Lung (tissue), 12 donors: ENCODE measurements around the gene MAP3K7. TPM values are rescaled to one million over a fixed set of nuclear protein-coding genes. Genes with fewer than 3 reads are reported as not detected.

Experiments used
- ATAC-seq: fragments of 200-7000 bp; cut with Tn5 transposase; one replicate; pipeline ENCODE4 v1.9.1; 2020; ENCODE audit warnings: moderate number of reproducible peaks; ENCODE audit not compliant: insufficient read depth, low FRiP score
- DNase-seq, 3 donors: peaks; one replicate each; pipeline ENCODE4 v3.0.0-alpha.2; 2013 to 2017
- H3K27ac ChIP-seq, 2 donors: one replicate each; pipeline ENCODE4 v1.5.1; 2013; ENCODE audit warnings: mild to moderate bottlenecking in 2 of 2, moderate library complexity in 2 of 2, control low read depth in 1 of 2, inconsistent platforms in 1 of 2, low read depth in 1 of 2, low read length in 1 of 2
- H3K27me3 ChIP-seq, 3 donors: one replicate each; pipeline ENCODE4 v1.5.1; 2013; ENCODE audit warnings: low read length in 2 of 3; ENCODE audit not compliant: control insufficient read depth in 3 of 3, insufficient read depth in 3 of 3
- H3K36me3 ChIP-seq, 4 donors: one replicate each; pipeline ENCODE4 v1.5.1; 2013; ENCODE audit warnings: low read length in 4 of 4, mild to moderate bottlenecking in 1 of 4, moderate library complexity in 1 of 4; ENCODE audit not compliant: control insufficient read depth in 4 of 4, insufficient read depth in 4 of 4
- H3K4me1 ChIP-seq, 5 donors: one replicate each; pipeline ENCODE4 v1.5.1; 2013; ENCODE audit warnings: low read length in 5 of 5, mild to moderate bottlenecking in 2 of 5, moderate library complexity in 1 of 5; ENCODE audit not compliant: control insufficient read depth in 5 of 5, insufficient read depth in 5 of 5
- H3K4me3 ChIP-seq: one replicate; pipeline ENCODE4 v1.5.1; 2013; ENCODE audit warnings: mild to moderate bottlenecking, control low read depth, moderate library complexity
- H3K9ac ChIP-seq, 2 donors: one replicate each; pipeline ENCODE4 v1.5.1; 2013; ENCODE audit warnings: low read length in 2 of 2, control low read depth in 1 of 2; ENCODE audit not compliant: insufficient read depth in 1 of 2
- H3K9me3 ChIP-seq, 4 donors: one replicate each; pipeline ENCODE4 v1.5.1; 2013; ENCODE audit warnings: low read length in 3 of 4, mild to moderate bottlenecking in 1 of 4, moderate library complexity in 1 of 4; ENCODE audit not compliant: control insufficient read depth in 4 of 4, insufficient read depth in 3 of 4
- CTCF ChIP-seq: IDR thresholded peaks from 2 replicates; pipeline ENCODE4 v1.5.1; 2012; ENCODE audit warnings: mild to moderate bottlenecking; ENCODE audit errors: control extremely low read depth, extremely low read depth
- whole genome bisulfite sequencing, 2 donors: extraction: QIAGEN DNeasy Blood & Tissue Kit; methylation state at CpG; one replicate each; pipeline ENCODE4 v1.1.7; 2013; 5-methylcytosine and 5-hydroxymethylcytosine counted together
- polyA plus RNA-seq, 2 donors: library from polyadenylated mRNA; stranded (reverse); fragments of 200-250 nt; gene quantifications; one replicate each; pipeline ENCODE4 v1.2.1, GENCODE V29; 2013
- total RNA-seq, 2 donors: library from RNA; depleted of rRNA in 1 of 2; stranded (reverse); fragments of >200 nt in 1 of 2; gene quantifications; one replicate each; pipeline ENCODE4 v1.2.1, GENCODE V29; 2014 to 2021
- donor health status: control.
- donor health status: control.
- donor health status: Bipolar disorder and iron deficiency.
- donor health status: healthy.
- donor health status: DM: yes; HTN: yes; CAD: no.

Gene MAP3K7
- total and polyA plus RNA-seq, 4 donors: 10.5 to 45.8 (median 15.7) TPM

GRCh38 chr6:90537027-90537426 is 49.8 kb downstream of the MAP3K7 start:
- no peaks in the 10 kb centered on the region for H3K27me3 ChIP-seq
- no peaks in the 10 kb centered on the region for H3K9me3 ChIP-seq
- ATAC-seq: no peak
- no peak overlapping the region for H3K9ac ChIP-seq
- peak in 2 of 3 donors; percentile 30 to 36 for DNase-seq
- WGBS, 2 donors: 54 to 63% methylated on average over 4 of the region's 4 CpGs
- no peak overlapping the region for H3K4me3 ChIP-seq
- no peak for TF ChIP-seq CTCF
- peaks cover 2 to 11% (median 9%) of the 10 kb centered on the region in 4 donors for H3K36me3 ChIP-seq
- peaks cover 0 to 16% (median 10%) of the 10 kb centered on the region in 5 donors for H3K4me1 ChIP-seq
- H3K27ac ChIP-seq: no peak overlapping the region

GRCh38 chr6:90536520-90536919 is 50.4 kb downstream of the MAP3K7 start:
- no peak overlapping the region for H3K9ac ChIP-seq
- ATAC-seq (no peak), DNase-seq (no peak)
- H3K4me1 ChIP-seq: peaks cover 0 to 16% (median 10%) of the 10 kb centered on the region in 5 donors
- TF ChIP-seq CTCF: no peak
- 94 to 97% methylated on average over 4 of the region's 4 CpGs for whole genome bisulfite sequencing, 2 donors
- H3K9me3 ChIP-seq: no peaks in the 10 kb centered on the region
- peaks cover 2 to 11% (median 9%) of the 10 kb centered on the region in 4 donors for H3K36me3 ChIP-seq
- H3K27me3 ChIP-seq: no peaks in the 10 kb centered on the region
- H3K4me3 ChIP-seq: no peak overlapping the region
- H3K27ac ChIP-seq: no peak overlapping the region

- DNase-seq (no peak), ATAC-seq (no peak)
- Histone ChIP-seq H3K9ac (no peak overlapping the region), H3K27ac (no peak overlapping the region), H3K36me3 (peaks cover 2 to 14% (median 8%) of the 10 kb centered on the region in 4 donors), H3K4me3 (no peak overlapping the region), H3K9me3 (no peaks in the 10 kb centered on the region), H3K4me1 (peaks cover 0 to 16% (median 8%) of the 10 kb centered on the region in 5 donors), H3K27me3 (no peaks in the 10 kb centered on the region)
- no peak for TF ChIP-seq CTCF
- WGBS, 2 donors: 90 to 95% methylated on average over 3 of the region's 3 CpGs
Observed at GRCh38 chr6:90534337-90535025, 52.4 kb downstream of the MAP3K7 start.
